GM19193 (cell line): Measurements from ENCODE around the gene CBX1.

Source experiments
- POLR2A ChIP-seq: IDR thresholded peaks from 4 replicates; pipeline ENCODE4 v1.6.1; 2011; ENCODE audit not compliant: insufficient read depth, insufficient read length; ENCODE audit errors: extremely low read depth

The CBX1 gene

GRCh38 chr17:48101012-48101720 lies at the start of gene CBX1:
Gene CBX1, minus strand, starts transcription at chr17:48101478. Its CDS starts 24,474 bp downstream, at chr17:48077004.
- TF ChIP-seq POLR2A = peak; percentile 63

GRCh38 chr17:48150597-48151001 lies 49.3 kb upstream of the CBX1 start:
- no peak for TF ChIP-seq POLR2A

GRCh38 chr17:48149787-48150463 lies 48.6 kb upstream of the CBX1 start:
- TF ChIP-seq POLR2A = no peak

- no peak for TF ChIP-seq POLR2A
Observed at GRCh38 chr17:48148854-48149786, 47.8 kb upstream of the CBX1 start.

- no peak for TF ChIP-seq POLR2A
Observed at GRCh38 chr17:48148029-48148770, 46.9 kb upstream of the CBX1 start.

GRCh38 chr17:48144976-48145798 lies 43.9 kb upstream of the CBX1 start:
- no peak for TF ChIP-seq POLR2A

GRCh38 chr17:48144231-48144630 lies 43.0 kb upstream of the CBX1 start:
- no peak for TF ChIP-seq POLR2A

GRCh38 chr17:48143629-48144028 lies 42.4 kb upstream of the CBX1 start:
- no peak for TF ChIP-seq POLR2A

GRCh38 chr17:48139944-48140343 lies 38.7 kb upstream of the CBX1 start:
- TF ChIP-seq POLR2A = no peak

GRCh38 chr17:48137656-48138055 lies 36.4 kb upstream of the CBX1 start:
- TF ChIP-seq POLR2A = no peak

- TF ChIP-seq POLR2A = no peak
Observed at GRCh38 chr17:48134912-48135480, 33.7 kb upstream of the CBX1 start.

- no peak for TF ChIP-seq POLR2A
Observed at GRCh38 chr17:48132385-48132784, 31.1 kb upstream of the CBX1 start.

- no peak for TF ChIP-seq POLR2A
Observed at GRCh38 chr17:48131216-48131824, 30.0 kb upstream of the CBX1 start.
